Upper lobe of left lung (tissue), 6 donors: ENCODE results near the gene DIAPH3. TPM values are rescaled to one million over a fixed set of nuclear protein-coding genes. Genes with fewer than 3 reads are reported as not detected.
A peak's percentile ranks its signal among the peaks of the same experiment; 100 is the strongest.

Experiments
- ATAC-seq, 2 donors: fragments of 200-7000 bp; cut with Tn5 transposase; one replicate each; pipeline ENCODE4 v1.9.1; 2022; ENCODE audit warnings: mild to moderate bottlenecking in 2 of 2, moderate library complexity in 2 of 2; ENCODE audit not compliant: low FRiP score in 2 of 2
- DNase-seq, 2 donors: peaks; one replicate each; pipeline ENCODE4 v3.0.0-alpha.2; 2019 to 2020
- H3K27ac ChIP-seq, 4 donors: fragments of 200-600 bp; sonication (generic); one replicate each; pipeline ENCODE4 v1.5.1; 2016 to 2019
- H3K27me3 ChIP-seq, 4 donors: fragments of 200-600 bp; sonication (generic); one replicate each; pipeline ENCODE4 v1.5.1; 2017 to 2019
- H3K36me3 ChIP-seq, 4 donors: fragments of 200-600 bp; sonication (generic); one replicate each; pipeline ENCODE4 v1.5.1; 2016 to 2019
- H3K4me1 ChIP-seq, 4 donors: fragments of 200-600 bp; sonication (generic); one replicate each; pipeline ENCODE4 v1.5.1; 2018 to 2019
- H3K4me3 ChIP-seq, 4 donors: fragments of 200-600 bp; sonication (generic); one replicate each; pipeline ENCODE4 v1.5.1; 2017 to 2019; ENCODE audit warnings: mild to moderate bottlenecking in 2 of 4, moderate library complexity in 1 of 4
- H3K9me3 ChIP-seq, 4 donors: fragments of 200-600 bp; sonication (generic); one replicate each; pipeline ENCODE4 v1.5.1; 2018 to 2019
- EP300 ChIP-seq, 4 donors: sonication (generic); formaldehyde crosslinking; IDR thresholded peaks; one replicate each; pipeline ENCODE4 v1.5.1; 2017; ENCODE audit warnings: antibody characterized with exemption in 4 of 4, control low read depth in 2 of 4
- POLR2A ChIP-seq, 4 donors: fragments of 450-650 bp; IDR thresholded peaks; one replicate each; pipeline ENCODE4 v1.5.1; 2016 to 2017; ENCODE audit warnings: antibody characterized with exemption in 4 of 4, mild to moderate bottlenecking in 2 of 4
- POLR2AphosphoS5 ChIP-seq, 2 donors: sonication (generic); formaldehyde crosslinking; IDR thresholded peaks; one replicate each; pipeline ENCODE4 v1.5.1; 2017; ENCODE audit warnings: antibody characterized with exemption in 2 of 2
- WGBS, 2 donors: methylation state at CpG; one replicate each; pipeline ENCODE4 v1.1.5; 2017 to 2018; 5-methylcytosine and 5-hydroxymethylcytosine counted together
- total RNA-seq, 6 donors: library from RNA; depleted of rRNA in 4 of 6; stranded (reverse); fragments of >200 nt in 4 of 6; gene quantifications; one replicate each; pipeline versions ENCODE4 v1.1.0 to v1.2.1, GENCODE V29; 2016 to 2021
- TF ChIP-seq, protein P1 (sequence below), 6 experiments: fragments of 450-650 bp in 4 of 6; fragments of 200-600 bp in 2 of 6; sonication (generic) in 2 of 6; IDR thresholded peaks; one replicate each; pipeline ENCODE4 v1.5.1; 2016 to 2019; ENCODE audit warnings: antibody characterized with exemption in 6 of 6
- donor health status: DM: no; HTN: no; CAD: no; lungs with moderate emphysema.
- donor health status: DM: no; HTN: yes; CAD: no; lungs with severe emphysema.

DIAPH3 gene, protein sequence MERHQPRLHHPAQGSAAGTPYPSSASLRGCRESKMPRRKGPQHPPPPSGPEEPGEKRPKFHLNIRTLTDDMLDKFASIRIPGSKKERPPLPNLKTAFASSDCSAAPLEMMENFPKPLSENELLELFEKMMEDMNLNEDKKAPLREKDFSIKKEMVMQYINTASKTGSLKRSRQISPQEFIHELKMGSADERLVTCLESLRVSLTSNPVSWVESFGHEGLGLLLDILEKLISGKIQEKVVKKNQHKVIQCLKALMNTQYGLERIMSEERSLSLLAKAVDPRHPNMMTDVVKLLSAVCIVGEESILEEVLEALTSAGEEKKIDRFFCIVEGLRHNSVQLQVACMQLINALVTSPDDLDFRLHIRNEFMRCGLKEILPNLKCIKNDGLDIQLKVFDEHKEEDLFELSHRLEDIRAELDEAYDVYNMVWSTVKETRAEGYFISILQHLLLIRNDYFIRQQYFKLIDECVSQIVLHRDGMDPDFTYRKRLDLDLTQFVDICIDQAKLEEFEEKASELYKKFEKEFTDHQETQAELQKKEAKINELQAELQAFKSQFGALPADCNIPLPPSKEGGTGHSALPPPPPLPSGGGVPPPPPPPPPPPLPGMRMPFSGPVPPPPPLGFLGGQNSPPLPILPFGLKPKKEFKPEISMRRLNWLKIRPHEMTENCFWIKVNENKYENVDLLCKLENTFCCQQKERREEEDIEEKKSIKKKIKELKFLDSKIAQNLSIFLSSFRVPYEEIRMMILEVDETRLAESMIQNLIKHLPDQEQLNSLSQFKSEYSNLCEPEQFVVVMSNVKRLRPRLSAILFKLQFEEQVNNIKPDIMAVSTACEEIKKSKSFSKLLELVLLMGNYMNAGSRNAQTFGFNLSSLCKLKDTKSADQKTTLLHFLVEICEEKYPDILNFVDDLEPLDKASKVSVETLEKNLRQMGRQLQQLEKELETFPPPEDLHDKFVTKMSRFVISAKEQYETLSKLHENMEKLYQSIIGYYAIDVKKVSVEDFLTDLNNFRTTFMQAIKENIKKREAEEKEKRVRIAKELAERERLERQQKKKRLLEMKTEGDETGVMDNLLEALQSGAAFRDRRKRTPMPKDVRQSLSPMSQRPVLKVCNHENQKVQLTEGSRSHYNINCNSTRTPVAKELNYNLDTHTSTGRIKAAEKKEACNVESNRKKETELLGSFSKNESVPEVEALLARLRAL
- total RNA-seq, result 1 to 10 TPM; 2.8 to 6.3 (median 5.4) TPM

DNA sequence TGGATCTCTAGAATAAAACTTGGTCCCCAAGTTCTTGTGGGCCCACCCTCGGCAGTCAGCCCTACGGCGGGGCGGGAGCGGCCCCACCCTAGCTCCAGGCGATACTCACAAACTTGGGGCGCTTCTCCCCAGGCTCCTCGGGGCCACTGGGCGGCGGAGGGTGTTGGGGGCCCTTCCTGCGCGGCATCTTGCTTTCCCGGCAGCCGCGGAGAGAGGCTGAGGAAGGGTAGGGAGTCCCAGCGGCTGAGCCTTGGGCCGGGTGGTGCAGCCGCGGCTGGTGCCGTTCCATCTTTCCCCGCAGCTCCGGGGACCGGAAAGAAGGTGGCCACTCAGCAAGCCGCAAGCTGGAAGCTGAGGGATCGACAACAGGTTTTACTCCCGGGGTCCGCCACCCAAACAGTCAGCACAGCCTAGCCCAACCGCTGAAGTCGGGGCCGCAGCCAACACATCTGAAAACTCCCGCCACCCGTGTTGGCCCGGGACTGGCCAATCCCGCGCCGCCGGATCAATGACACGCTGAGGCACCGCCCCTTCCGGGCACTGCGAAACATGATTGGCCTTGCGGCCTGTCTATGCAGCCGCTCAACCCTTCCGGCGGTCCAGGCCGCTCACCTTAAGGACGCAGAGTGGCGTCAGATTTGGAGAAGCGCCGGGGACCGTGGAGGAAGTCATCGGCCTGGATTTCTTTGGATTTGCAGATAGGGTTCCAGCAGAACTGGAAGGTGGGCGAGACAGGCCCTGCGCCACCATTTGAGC lies at the start of gene DIAPH3:
Gene DIAPH3, minus strand, starts transcription at position 451 of the 756 bp plus-strand sequence. Its CDS starts 162 bp downstream, at position 289.
- no peaks in the 10 kb centered on the region for H3K9me3 ChIP-seq
- no peaks in the 10 kb centered on the region for H3K36me3 ChIP-seq
- peaks cover 10 to 17% (median 13%) of the 10 kb centered on the region in 4 donors for H3K4me1 ChIP-seq
- WGBS, 2 donors, result 1% methylated on average over 23 to 47 of the region's 54 CpGs
- no peaks in the 10 kb centered on the region for H3K27me3 ChIP-seq
- H3K4me3 ChIP-seq, result peak within 1 kb of the TSS; percentile 59 to 78 (median 69)
- DNase-seq (peak; percentile 94 to 97), ATAC-seq (peak; percentile 100)
- TF ChIP-seq, protein P1, sequence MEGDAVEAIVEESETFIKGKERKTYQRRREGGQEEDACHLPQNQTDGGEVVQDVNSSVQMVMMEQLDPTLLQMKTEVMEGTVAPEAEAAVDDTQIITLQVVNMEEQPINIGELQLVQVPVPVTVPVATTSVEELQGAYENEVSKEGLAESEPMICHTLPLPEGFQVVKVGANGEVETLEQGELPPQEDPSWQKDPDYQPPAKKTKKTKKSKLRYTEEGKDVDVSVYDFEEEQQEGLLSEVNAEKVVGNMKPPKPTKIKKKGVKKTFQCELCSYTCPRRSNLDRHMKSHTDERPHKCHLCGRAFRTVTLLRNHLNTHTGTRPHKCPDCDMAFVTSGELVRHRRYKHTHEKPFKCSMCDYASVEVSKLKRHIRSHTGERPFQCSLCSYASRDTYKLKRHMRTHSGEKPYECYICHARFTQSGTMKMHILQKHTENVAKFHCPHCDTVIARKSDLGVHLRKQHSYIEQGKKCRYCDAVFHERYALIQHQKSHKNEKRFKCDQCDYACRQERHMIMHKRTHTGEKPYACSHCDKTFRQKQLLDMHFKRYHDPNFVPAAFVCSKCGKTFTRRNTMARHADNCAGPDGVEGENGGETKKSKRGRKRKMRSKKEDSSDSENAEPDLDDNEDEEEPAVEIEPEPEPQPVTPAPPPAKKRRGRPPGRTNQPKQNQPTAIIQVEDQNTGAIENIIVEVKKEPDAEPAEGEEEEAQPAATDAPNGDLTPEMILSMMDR (IDR thresholded peaks at IDR 0.05), result no peak
- peak; percentile 76 to 90 for TF ChIP-seq POLR2AphosphoS5 (IDR thresholded peaks at IDR 0.05)
- peak in 3 of 4 donors; percentile 59 to 91 (median 62) for TF ChIP-seq POLR2A (IDR thresholded peaks at IDR 0.05)
- H3K27ac ChIP-seq, result peak within 1 kb of the TSS; percentile 81 to 91 (median 88)

DNA sequence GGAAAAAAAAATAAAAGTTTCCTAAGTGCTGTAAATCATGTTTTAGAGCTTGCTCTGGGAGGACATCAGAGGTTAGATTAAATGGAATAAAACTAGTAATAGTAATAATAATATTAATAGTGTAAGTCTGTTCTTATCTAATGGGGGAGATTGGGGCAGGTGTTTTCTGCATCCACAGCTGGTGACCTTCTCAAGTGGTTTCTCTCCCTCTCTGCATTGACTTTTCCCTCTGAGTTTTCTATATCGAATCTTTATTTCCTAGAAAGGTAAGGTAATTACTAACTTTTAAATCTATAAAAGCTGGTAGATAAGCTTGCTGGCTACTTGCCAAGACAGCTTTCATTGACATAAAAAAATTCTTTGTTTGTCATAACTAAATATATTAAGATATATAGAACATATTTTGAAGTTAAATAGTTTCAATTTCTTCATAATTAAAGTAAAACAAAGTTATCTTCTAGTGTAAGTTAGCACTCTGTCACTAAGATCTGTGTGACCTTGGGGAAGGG lies 49.6 kb upstream of the DIAPH3 start:
- ATAC-seq, result no peak

DNA sequence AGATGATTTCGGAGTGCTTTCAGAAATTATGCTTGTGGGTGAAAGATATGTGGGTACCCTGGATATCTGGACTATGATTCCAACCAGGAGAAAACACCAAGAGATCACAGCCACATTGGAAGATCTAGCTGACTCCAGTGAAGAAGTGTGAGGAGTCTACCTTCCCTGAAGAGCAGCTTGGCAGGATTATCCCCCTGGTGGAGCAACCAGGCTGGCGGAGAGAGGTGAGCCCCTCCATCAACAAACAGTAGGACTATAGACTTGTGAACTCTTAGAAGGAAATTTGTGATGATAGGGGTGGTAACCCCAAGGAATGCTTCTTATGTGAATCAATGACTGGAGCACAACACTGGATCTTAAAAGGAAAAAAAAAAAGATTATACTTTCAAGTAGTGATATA lies 47.8 kb upstream of the DIAPH3 start:
- Histone ChIP-seq H3K4me1 (no peaks in the 10 kb centered on the region), H3K27ac (no peak overlapping the region), H3K4me3 (no peak overlapping the region), H3K27me3 (no peaks in the 10 kb centered on the region), H3K36me3 (no peaks in the 10 kb centered on the region), H3K9me3 (no peaks in the 10 kb centered on the region)
- DNase-seq (no peak), ATAC-seq (no peak)
- 83 to 87% methylated on average over 2 of the region's 2 CpGs for WGBS, 2 donors
- TF ChIP-seq POLR2A (IDR thresholded peaks at IDR 0.05) (no peak), POLR2AphosphoS5 (IDR thresholded peaks at IDR 0.05) (no peak), EP300 (IDR thresholded peaks at IDR 0.05) (no peak)
- TF ChIP-seq, protein P1 (IDR thresholded peaks at IDR 0.05), result no peak

More for the DNA sequence above, 49.6 kb upstream of the DIAPH3 start:
- no peak for DNase-seq
- H3K4me1 ChIP-seq, result no peaks in the 10 kb centered on the region
- H3K36me3 ChIP-seq, result no peaks in the 10 kb centered on the region
- H3K4me3 ChIP-seq, result no peak overlapping the region
- no peaks in the 10 kb centered on the region for H3K27me3 ChIP-seq
- 29 to 36% methylated on average over 1 of the region's 1 CpG for WGBS, 2 donors
- TF ChIP-seq, protein P1 (IDR thresholded peaks at IDR 0.05), result no peak
- TF ChIP-seq EP300 (IDR thresholded peaks at IDR 0.05) (no peak), POLR2AphosphoS5 (IDR thresholded peaks at IDR 0.05) (no peak), POLR2A (IDR thresholded peaks at IDR 0.05) (no peak)
- H3K27ac ChIP-seq, result no peak overlapping the region
- H3K9me3 ChIP-seq, result no peaks in the 10 kb centered on the region
